HepG2 (cell line): ENCODE results near the gene APIP.

Experiments
- BRCA1 ChIP-seq: sonication (generic); formaldehyde crosslinking; IDR thresholded peaks from 2 replicates; pipeline ENCODE4 v1.4.0; 2020; ENCODE audit warnings: missing genetic modification reagents
- CTCF ChIP-seq: sonication (generic); formaldehyde crosslinking; IDR thresholded peaks from 2 replicates; pipeline ENCODE4 v1.5.0; 2020; ENCODE audit warnings: mild to moderate bottlenecking, missing genetic modification reagents, moderate library complexity
- EZH2 ChIP-seq: conservative IDR thresholded peaks from 2 replicates; pipeline ENCODE4 v1.6.1; 2012; ENCODE audit warnings: mild to moderate bottlenecking, low read depth, low read length, moderate library complexity
- ZNF333 ChIP-seq: sonication (generic); formaldehyde crosslinking; IDR thresholded peaks from 2 replicates; pipeline ENCODE4 v1.4.0; 2020; ENCODE audit warnings: mild to moderate bottlenecking, missing genetic modification reagents, borderline replicate concordance
- ZNF747 ChIP-seq: sonication (generic); formaldehyde crosslinking; IDR thresholded peaks from 2 replicates; pipeline ENCODE4 v1.8.1; 2023; ENCODE audit warnings: missing genetic modification reagents, mild to moderate bottlenecking, borderline replicate concordance
- TF ChIP-seq, protein P1 (sequence below): sonication (generic); formaldehyde crosslinking; IDR thresholded peaks from 2 replicates; pipeline ENCODE4 v1.4.0; 2020; ENCODE audit warnings: mild to moderate bottlenecking, missing genetic modification reagents, borderline replicate concordance

- TF ChIP-seq BRCA1 (CRISPR knock-in tag) (no peak), CTCF (CRISPR knock-in tag) (no peak), ZNF333 (CRISPR knock-in tag) (no peak), ZNF747 (CRISPR knock-in tag) (no peak), EZH2 (no peak)
- TF ChIP-seq, protein P1, sequence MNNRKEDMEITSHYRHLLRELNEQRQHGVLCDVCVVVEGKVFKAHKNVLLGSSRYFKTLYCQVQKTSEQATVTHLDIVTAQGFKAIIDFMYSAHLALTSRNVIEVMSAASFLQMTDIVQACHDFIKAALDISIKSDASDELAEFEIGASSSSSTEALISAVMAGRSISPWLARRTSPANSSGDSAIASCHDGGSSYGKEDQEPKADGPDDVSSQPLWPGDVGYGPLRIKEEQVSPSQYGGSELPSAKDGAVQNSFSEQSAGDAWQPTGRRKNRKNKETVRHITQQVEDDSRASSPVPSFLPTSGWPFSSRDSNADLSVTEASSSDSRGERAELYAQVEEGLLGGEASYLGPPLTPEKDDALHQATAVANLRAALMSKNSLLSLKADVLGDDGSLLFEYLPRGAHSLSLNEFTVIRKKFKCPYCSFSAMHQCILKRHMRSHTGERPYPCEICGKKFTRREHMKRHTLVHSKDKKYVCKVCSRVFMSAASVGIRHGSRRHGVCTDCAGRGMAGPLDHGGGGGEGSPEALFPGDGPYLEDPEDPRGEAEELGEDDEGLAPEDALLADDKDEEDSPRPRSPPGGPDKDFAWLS (CRISPR knock-in tag), result no peak
Measured at GRCh38 chr11:34948696-34949095, 32.5 kb upstream of the APIP start.
